ENCODE data around the gene TMEM130.

GRCh38 chr7:98816241-98816640, 53.6 kb downstream of the TMEM130 start:
- TF ChIP-seq SIN3A (IDR thresholded peaks at IDR 0.05; ENCODE audit: low read depth, low read length) (no peak), RAD51 (IDR thresholded peaks at IDR 0.05) (no peak), TAF1 (IDR thresholded peaks at IDR 0.05; ENCODE audit: borderline replicate concordance, low read depth, low read length) (no peak)

Measured in GM12878 (cell line).